GM10266 (cell line): ENCODE measurements around the gene HES5.

Source experiments
- DNase-seq: peaks from one replicate; pipeline ENCODE4 v3.0.0; 2012; ENCODE audit errors: extremely low spot score
- CTCF ChIP-seq: IDR thresholded peaks from 2 replicates; pipeline ENCODE4 v1.5.1; 2012; ENCODE audit warnings: mild to moderate bottlenecking, low read depth; ENCODE audit not compliant: control insufficient read depth, insufficient read depth; ENCODE audit errors: missing control alignments

The HES5 gene

GRCh38 chr1:2520206-2520605, 9.9 kb downstream of the HES5 start:
- no peak for TF ChIP-seq CTCF
- no peak for DNase-seq

GRCh38 chr1:2519729-2520128, 10.3 kb downstream of the HES5 start:
- no peak for TF ChIP-seq CTCF

GRCh38 chr1:2519029-2519685, 10.9 kb downstream of the HES5 start:
- DNase-seq: no peak
- TF ChIP-seq CTCF: no peak

More at GRCh38 chr1:2519729-2520128, 10.3 kb downstream of the HES5 start:
- DNase-seq: no peak

- TF ChIP-seq CTCF: no peak
- no peak for DNase-seq
These were observed 11.5 kb downstream of the HES5 start for GRCh38 chr1:2518528-2518927.

- no peak for DNase-seq
- no peak for TF ChIP-seq CTCF
These were observed 12.1 kb downstream of the HES5 start for GRCh38 chr1:2517966-2518365.

- no peak for TF ChIP-seq CTCF
- no peak for DNase-seq
These were observed 13.1 kb downstream of the HES5 start for GRCh38 chr1:2516946-2517345.

- no peak for TF ChIP-seq CTCF
- DNase-seq: no peak
These were observed 13.9 kb downstream of the HES5 start for GRCh38 chr1:2516124-2516523.
